NT2/D1 (cell line): ENCODE measurements around the gene USF3.

Experiments
- SUZ12 ChIP-seq: IDR thresholded peaks from 2 replicates; pipeline ENCODE4 v1.6.1; 2011; ENCODE audit not compliant: insufficient read length, insufficient read depth; ENCODE audit errors: extremely low read depth
- YY1 ChIP-seq: IDR thresholded peaks from 2 replicates; pipeline ENCODE4 v1.6.1; 2011; ENCODE audit not compliant: insufficient read length, insufficient read depth
- ZNF274 ChIP-seq: IDR thresholded peaks from 2 replicates; pipeline ENCODE4 v1.6.1; 2011; ENCODE audit warnings: mild to moderate bottlenecking, low read depth, low read length

- no peak for TF ChIP-seq YY1
- TF ChIP-seq SUZ12 = no peak
- no peak for TF ChIP-seq ZNF274
These were observed 20.9 kb upstream of the USF3 start for GRCh38 chr3:113717308-113717707.
